GM18511 (cell line): ENCODE measurements around the gene NTSR1.

Experiments used
- ATAC-seq: cut with Tn5 transposase; IDR thresholded peaks from one replicate; pipeline ENCODE4 v1.9.1; 2021; ENCODE audit warnings: mild to moderate bottlenecking, moderate library complexity; ENCODE audit not compliant: unreplicated experiment

The NTSR1 gene

GRCh38 chr20:62779417-62779685, 70.7 kb downstream of the NTSR1 start:
- no peak for ATAC-seq

GRCh38 chr20:62780204-62780603, 71.6 kb downstream of the NTSR1 start:
- ATAC-seq, result no peak

- ATAC-seq, result no peak
Observed at GRCh38 chr20:62780696-62781095, 72.1 kb downstream of the NTSR1 start.

GRCh38 chr20:62782149-62782892, 73.7 kb downstream of the NTSR1 start:
- ATAC-seq, result no peak

GRCh38 chr20:62782893-62783278, 74.2 kb downstream of the NTSR1 start:
- no peak for ATAC-seq

GRCh38 chr20:62784497-62784896, 75.9 kb downstream of the NTSR1 start:
- no peak for ATAC-seq

- ATAC-seq, result no peak
Observed at GRCh38 chr20:62785393-62785792, 76.8 kb downstream of the NTSR1 start.

- no peak for ATAC-seq
Observed at GRCh38 chr20:62786157-62786556, 77.5 kb downstream of the NTSR1 start.

- ATAC-seq, result no peak
Observed at GRCh38 chr20:62787321-62787720, 78.7 kb downstream of the NTSR1 start.

GRCh38 chr20:62787866-62788265, 79.2 kb downstream of the NTSR1 start:
- ATAC-seq, result no peak

GRCh38 chr20:62788607-62789006, 80.0 kb downstream of the NTSR1 start:
- ATAC-seq, result no peak

GRCh38 chr20:62790075-62790474, 81.4 kb downstream of the NTSR1 start:
- ATAC-seq, result no peak

GRCh38 chr20:62791301-62792181, 82.9 kb downstream of the NTSR1 start:
- ATAC-seq, result no peak

GRCh38 chr20:62792182-62792939, 83.7 kb downstream of the NTSR1 start:
- ATAC-seq, result no peak

- no peak for ATAC-seq
Observed at GRCh38 chr20:62792940-62793756, 84.5 kb downstream of the NTSR1 start.

- no peak for ATAC-seq
Observed at GRCh38 chr20:62793757-62794006, 85.0 kb downstream of the NTSR1 start.

GRCh38 chr20:62794007-62794724, 85.5 kb downstream of the NTSR1 start:
- peak; percentile 71 for ATAC-seq

GRCh38 chr20:62795023-62795761, 86.6 kb downstream of the NTSR1 start:
- ATAC-seq, result no peak

- ATAC-seq, result no peak
Observed at GRCh38 chr20:62796699-62797491, 88.3 kb downstream of the NTSR1 start.
